HepG2 (cell line): Measurements from ENCODE around the gene TTC32. TPM values are rescaled to one million over a fixed set of nuclear protein-coding genes. Genes with fewer than 3 reads are reported as not detected.

ENCODE experiments used
- CHCHD3 ChIP-seq: sonication (generic); formaldehyde crosslinking; IDR thresholded peaks from 2 replicates; pipeline ENCODE4 v1.8.0; 2022; ENCODE audit warnings: mild to moderate bottlenecking, missing genetic modification reagents, moderate library complexity
- DNMT1 ChIP-seq: sonication (generic); formaldehyde crosslinking; IDR thresholded peaks from 2 replicates; pipeline ENCODE4 v1.5.1; 2020; ENCODE audit warnings: mild to moderate bottlenecking, missing genetic modification reagents
- DNMT3B ChIP-seq: conservative IDR thresholded peaks from 2 replicates; pipeline ENCODE4 v1.6.1; 2016; ENCODE audit warnings: missing biosample characterization, control low read depth
- HCFC1 ChIP-seq: fragments of 150-350 bp; IDR thresholded peaks from 2 replicates; pipeline ENCODE4 v1.6.1; 2014; ENCODE audit warnings: low read depth, low read length
- MXD3 ChIP-seq: IDR thresholded peaks from 2 replicates; pipeline ENCODE4 v1.6.1; 2016; ENCODE audit warnings: mild to moderate bottlenecking, missing biosample characterization, missing genetic modification reagents
- NCOA5 ChIP-seq: sonication (generic); formaldehyde crosslinking; IDR thresholded peaks from 2 replicates; pipeline ENCODE4 v1.4.0; 2020; ENCODE audit warnings: missing genetic modification reagents
- NR2F2 ChIP-seq: IDR thresholded peaks from 2 replicates; pipeline ENCODE4 v1.6.1; 2012; ENCODE audit warnings: low read depth, inconsistent platforms, borderline replicate concordance
- RELA ChIP-seq: sonication (generic); formaldehyde crosslinking; IDR thresholded peaks from 2 replicates; pipeline ENCODE4 v1.4.0; 2020; ENCODE audit warnings: missing genetic modification reagents
- THAP11 ChIP-seq: IDR thresholded peaks from 2 replicates; pipeline ENCODE4 v1.6.1; 2016; ENCODE audit warnings: missing biosample characterization, missing genetic modification reagents
- ZBTB7B ChIP-seq: sonication (generic); formaldehyde crosslinking; IDR thresholded peaks from 2 replicates; pipeline ENCODE4 v1.4.0; 2020; ENCODE audit warnings: missing genetic modification reagents
- ZC3H13 ChIP-seq: sonication (generic); formaldehyde crosslinking; IDR thresholded peaks from 2 replicates; pipeline ENCODE4 v1.8.1; 2023; ENCODE audit warnings: mild to moderate bottlenecking, missing genetic modification reagents, moderate library complexity
- ZFP36L2 ChIP-seq: sonication (generic); formaldehyde crosslinking; IDR thresholded peaks from 2 replicates; pipeline ENCODE4 v1.4.0; 2020; ENCODE audit warnings: missing genetic modification reagents
- ZNF207 ChIP-seq: fragments of 450-650 bp; IDR thresholded peaks from 2 replicates; pipeline ENCODE4 v1.6.1; 2016; ENCODE audit warnings: antibody characterized with exemption, borderline replicate concordance
- ZNF326 ChIP-seq: sonication (generic); formaldehyde crosslinking; IDR thresholded peaks from 2 replicates; pipeline ENCODE4 v1.4.0; 2020; ENCODE audit warnings: missing genetic modification reagents, borderline replicate concordance
- ZNF331 ChIP-seq: sonication (generic); formaldehyde crosslinking; IDR thresholded peaks from 2 replicates; pipeline ENCODE4 v1.4.0; 2020; ENCODE audit warnings: missing genetic modification reagents
- ZNF337 ChIP-seq: sonication (generic); formaldehyde crosslinking; IDR thresholded peaks from 2 replicates; pipeline ENCODE4 v1.5.1; 2020; ENCODE audit warnings: missing genetic modification reagents, low read depth, mild to moderate bottlenecking, borderline replicate concordance
- ZNF576 ChIP-seq: sonication (generic); formaldehyde crosslinking; IDR thresholded peaks from 2 replicates; pipeline ENCODE4 v1.4.0; 2020; ENCODE audit warnings: mild to moderate bottlenecking, missing genetic modification reagents
- ZNF704 ChIP-seq: sonication (generic); formaldehyde crosslinking; IDR thresholded peaks from 2 replicates; pipeline ENCODE4 v1.8.1; 2023; ENCODE audit warnings: mild to moderate bottlenecking, inconsistent platforms, moderate library complexity, missing genetic modification reagents, borderline replicate concordance
- ZNF772 ChIP-seq: sonication (generic); formaldehyde crosslinking; IDR thresholded peaks from 2 replicates; pipeline ENCODE4 v1.5.0; 2020; ENCODE audit warnings: mild to moderate bottlenecking, missing genetic modification reagents
- polyA plus RNA-seq, 8 experiments: library from polyadenylated mRNA; depleted of rRNA in 3 of 8; stranded (reverse) in 7 of 8; unstranded in 1 of 8; fragments of >200 nt; fragmentation: Illumina TruSeq in 4 of 8; extraction: Trizol in 4 of 8; gene quantifications; 2 replicates each; pipeline versions ENCODE4 v1.2.1 to v1.2.3, GENCODE V29; 2011 to 2016; ENCODE audit warnings: low read depth in 4 of 8, missing spikeins in 1 of 8, mixed read lengths in 1 of 8; ENCODE audit not compliant: insufficient read depth in 1 of 8
- total RNA-seq, 5 experiments: library from RNA; depleted of rRNA; stranded (reverse); fragments of >200 nt; fragmentation: Illumina TruSeq; extraction: Trizol; gene quantifications; 2 replicates each; pipeline ENCODE4 v1.2.3, GENCODE V29; 2016; ENCODE audit warnings: low read depth in 1 of 5
- TF ChIP-seq, protein P1 (sequence below): sonication (generic); formaldehyde crosslinking; IDR thresholded peaks from 2 replicates; pipeline ENCODE4 v1.4.0; 2020; ENCODE audit warnings: missing genetic modification reagents
- TF ChIP-seq, protein P2 (sequence below): sonication (generic); formaldehyde crosslinking; IDR thresholded peaks from 2 replicates; pipeline ENCODE4 v1.4.0; 2020; ENCODE audit warnings: mild to moderate bottlenecking, missing genetic modification reagents

TTC32 gene
- total and polyA plus RNA-seq, 2 of the 13 experiments (the other 11 are each of a cell fraction or from before 2014, with no cell fraction given), result 21.6 to 38.3 TPM

DNA sequence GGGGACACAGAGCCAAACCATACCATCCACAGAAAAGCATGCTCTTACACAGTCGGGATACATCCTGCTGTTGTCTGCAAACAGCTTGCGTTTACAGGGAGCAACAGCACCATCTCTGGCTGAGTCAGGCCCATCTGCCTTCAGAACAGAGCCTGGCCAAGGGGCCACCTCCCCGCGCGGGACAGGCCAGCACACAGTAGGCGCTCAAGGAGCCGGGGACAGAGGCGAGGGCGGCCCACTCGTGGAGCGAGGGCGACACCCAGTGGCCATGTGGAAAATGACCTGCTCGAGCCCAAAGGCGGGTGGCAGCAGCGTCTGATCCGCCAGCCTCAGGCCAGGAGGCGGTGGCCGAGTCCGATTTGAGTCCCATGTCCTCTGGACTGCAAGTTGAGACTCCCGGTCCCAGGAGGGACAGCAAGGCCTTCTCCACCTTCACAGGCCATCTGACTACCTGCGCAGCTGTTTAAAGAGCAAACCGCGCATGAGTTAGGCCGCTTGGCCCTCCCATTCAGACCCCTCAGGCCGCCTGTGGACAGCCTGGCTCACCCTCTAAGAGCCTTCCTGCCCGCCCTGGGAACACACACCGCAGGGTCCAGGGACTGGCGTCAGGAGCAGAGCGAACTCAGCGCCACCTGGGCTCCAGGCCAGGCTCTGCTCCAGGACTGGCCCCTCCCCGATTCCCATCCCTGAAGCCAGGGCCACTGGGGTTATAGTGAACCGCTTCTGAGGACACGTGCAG lies 38.3 kb downstream of the TTC32 start (continued):
- peak; percentile 93 for TF ChIP-seq ZNF576
- TF ChIP-seq ZBTB7B (CRISPR knock-in tag), result peak; percentile 55; the same call in 1 of the 2 replicates
- TF ChIP-seq HCFC1, result no peak
- TF ChIP-seq ZNF207, result no peak
- no peak; the same call in 1 of the 2 replicates for TF ChIP-seq ZNF331
- TF ChIP-seq ZNF337 (CRISPR knock-in tag), result 0 out of 2 replicates have a peak, but pooled peaks have one; percentile 54
- no peak; the same call in 1 of the 2 replicates for TF ChIP-seq DNMT1 (CRISPR knock-in tag)
- peak; percentile 89 for TF ChIP-seq ZNF704 (CRISPR knock-in tag)
- TF ChIP-seq ZNF326 (CRISPR knock-in tag), result no peak
- TF ChIP-seq ZFP36L2 (CRISPR knock-in tag), result 0 out of 2 replicates have a peak, but pooled peaks have one; percentile 57
- TF ChIP-seq MXD3 (CRISPR knock-in tag), result peak; percentile 80
- TF ChIP-seq, protein P1, sequence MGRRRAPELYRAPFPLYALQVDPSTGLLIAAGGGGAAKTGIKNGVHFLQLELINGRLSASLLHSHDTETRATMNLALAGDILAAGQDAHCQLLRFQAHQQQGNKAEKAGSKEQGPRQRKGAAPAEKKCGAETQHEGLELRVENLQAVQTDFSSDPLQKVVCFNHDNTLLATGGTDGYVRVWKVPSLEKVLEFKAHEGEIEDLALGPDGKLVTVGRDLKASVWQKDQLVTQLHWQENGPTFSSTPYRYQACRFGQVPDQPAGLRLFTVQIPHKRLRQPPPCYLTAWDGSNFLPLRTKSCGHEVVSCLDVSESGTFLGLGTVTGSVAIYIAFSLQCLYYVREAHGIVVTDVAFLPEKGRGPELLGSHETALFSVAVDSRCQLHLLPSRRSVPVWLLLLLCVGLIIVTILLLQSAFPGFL (CRISPR knock-in tag), result no peak
- no peak for TF ChIP-seq NCOA5 (CRISPR knock-in tag)
- peak; percentile 64 for TF ChIP-seq THAP11 (CRISPR knock-in tag)
- peak; percentile 64 for TF ChIP-seq RELA (CRISPR knock-in tag)
- peak; percentile 76; the same call in 1 of the 2 replicates for TF ChIP-seq DNMT3B
- TF ChIP-seq ZC3H13 (CRISPR knock-in tag), result no peak
- TF ChIP-seq CHCHD3 (CRISPR knock-in tag), result no peak
- TF ChIP-seq ZNF772 (CRISPR knock-in tag), result no peak; the same call in 1 of the 2 replicates
- TF ChIP-seq, protein P2, sequence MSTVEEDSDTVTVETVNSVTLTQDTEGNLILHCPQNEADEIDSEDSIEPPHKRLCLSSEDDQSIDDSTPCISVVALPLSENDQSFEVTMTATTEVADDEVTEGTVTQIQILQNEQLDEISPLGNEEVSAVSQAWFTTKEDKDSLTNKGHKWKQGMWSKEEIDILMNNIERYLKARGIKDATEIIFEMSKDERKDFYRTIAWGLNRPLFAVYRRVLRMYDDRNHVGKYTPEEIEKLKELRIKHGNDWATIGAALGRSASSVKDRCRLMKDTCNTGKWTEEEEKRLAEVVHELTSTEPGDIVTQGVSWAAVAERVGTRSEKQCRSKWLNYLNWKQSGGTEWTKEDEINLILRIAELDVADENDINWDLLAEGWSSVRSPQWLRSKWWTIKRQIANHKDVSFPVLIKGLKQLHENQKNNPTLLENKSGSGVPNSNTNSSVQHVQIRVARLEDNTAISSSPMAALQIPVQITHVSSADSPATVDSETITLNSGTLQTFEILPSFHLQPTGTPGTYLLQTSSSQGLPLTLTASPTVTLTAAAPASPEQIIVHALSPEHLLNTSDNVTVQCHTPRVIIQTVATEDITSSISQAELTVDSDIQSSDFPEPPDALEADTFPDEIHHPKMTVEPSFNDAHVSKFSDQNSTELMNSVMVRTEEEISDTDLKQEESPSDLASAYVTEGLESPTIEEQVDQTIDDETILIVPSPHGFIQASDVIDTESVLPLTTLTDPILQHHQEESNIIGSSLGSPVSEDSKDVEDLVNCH (CRISPR knock-in tag), result no peak
- peak; percentile 16; the same call in 1 of the 2 replicates for TF ChIP-seq NR2F2
